RCC 7860 (cell line): ENCODE measurements around the gene ARL4A.
A peak's percentile ranks its signal among the peaks of the same experiment; 100 is the strongest.
"Not testable (repeated sequence)": the region's sequence is repeated elsewhere in the genome, so short reads cannot be mapped to it uniquely, and the experiment has no call there.

Source experiments
- DNase-seq: peaks from one replicate; pipeline ENCODE4 v3.0.0-alpha.2; 2015; ENCODE audit warnings: low spot score
- FAIRE-seq: peaks from 2 replicates; lab custom pipeline; 2012; peaks lifted over from hg19 to GRCh38; lab: Jason Lieb, UNC

Gene ARL4A

DNA sequence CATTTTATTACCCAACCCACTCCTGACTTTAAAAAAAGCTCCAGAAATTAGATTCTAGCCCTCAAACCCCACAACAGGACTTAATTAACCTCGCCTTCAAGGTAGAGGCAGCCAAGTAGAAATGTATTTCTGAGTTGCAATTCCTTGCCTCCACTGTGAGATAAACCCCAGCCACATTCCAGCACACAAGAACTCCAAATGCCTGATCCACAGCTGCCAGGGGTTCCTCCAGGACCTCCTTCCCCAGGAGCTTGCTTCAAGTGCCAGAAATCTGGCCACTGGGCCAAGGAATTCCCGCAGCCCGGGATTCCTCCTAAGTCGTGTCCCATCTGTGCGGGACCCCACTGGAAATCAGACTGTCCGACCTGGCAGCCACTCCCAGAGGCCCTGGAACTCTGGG is 25.9 kb upstream of the ARL4A start:
- DNase-seq (no peak), FAIRE-seq (no peak)

- DNase-seq (no peak), FAIRE-seq (no peak)
Observed at GRCh38 chr7:12670000-12670729, 17.3 kb upstream of the ARL4A start.

DNA sequence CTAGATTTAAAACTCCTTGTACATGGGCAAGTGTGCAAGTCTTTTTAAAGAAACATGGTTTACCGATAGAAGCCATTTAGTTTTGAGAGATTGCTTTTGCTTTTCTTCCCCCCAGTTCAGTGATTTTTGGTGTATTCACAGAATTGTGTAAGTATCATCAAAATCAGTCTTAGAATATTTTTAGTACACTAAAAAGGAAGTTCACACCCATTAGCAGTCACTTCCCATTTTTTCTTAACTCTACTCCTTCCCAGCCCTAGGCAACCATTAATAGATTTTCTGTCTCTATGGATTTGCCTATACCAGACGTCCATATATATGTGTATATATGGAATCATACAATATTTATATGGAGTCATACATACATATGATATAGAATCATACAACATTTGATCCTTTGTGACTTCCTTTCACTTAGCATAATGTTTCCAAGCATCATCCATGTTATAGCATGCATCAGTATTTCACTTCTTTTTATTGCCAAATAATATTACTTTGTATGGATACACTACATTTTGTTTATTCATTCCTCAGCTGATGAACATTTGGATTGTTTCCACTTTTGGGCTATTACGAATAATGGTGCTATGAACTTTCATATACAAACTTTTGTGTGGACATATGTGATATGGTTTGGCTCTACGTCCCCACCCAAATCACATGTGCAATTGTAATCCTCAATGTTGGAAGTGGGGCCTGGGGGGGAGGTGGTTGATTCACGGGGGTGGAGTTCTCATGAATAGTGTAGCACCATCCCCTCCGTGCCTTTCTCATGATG is 16.5 kb upstream of the ARL4A start:
- DNase-seq, result no peak
- FAIRE-seq, result no peak

GRCh38 chr7:12673436-12673835 is 14.0 kb upstream of the ARL4A start:
- FAIRE-seq, DNase-seq: not testable (repeated sequence)

- FAIRE-seq, result no peak
- no peak for DNase-seq
Observed at GRCh38 chr7:12674053-12674452, 13.4 kb upstream of the ARL4A start.

- no peak for DNase-seq
- FAIRE-seq, result no peak
Observed at GRCh38 chr7:12674861-12675260, 12.6 kb upstream of the ARL4A start.

DNA sequence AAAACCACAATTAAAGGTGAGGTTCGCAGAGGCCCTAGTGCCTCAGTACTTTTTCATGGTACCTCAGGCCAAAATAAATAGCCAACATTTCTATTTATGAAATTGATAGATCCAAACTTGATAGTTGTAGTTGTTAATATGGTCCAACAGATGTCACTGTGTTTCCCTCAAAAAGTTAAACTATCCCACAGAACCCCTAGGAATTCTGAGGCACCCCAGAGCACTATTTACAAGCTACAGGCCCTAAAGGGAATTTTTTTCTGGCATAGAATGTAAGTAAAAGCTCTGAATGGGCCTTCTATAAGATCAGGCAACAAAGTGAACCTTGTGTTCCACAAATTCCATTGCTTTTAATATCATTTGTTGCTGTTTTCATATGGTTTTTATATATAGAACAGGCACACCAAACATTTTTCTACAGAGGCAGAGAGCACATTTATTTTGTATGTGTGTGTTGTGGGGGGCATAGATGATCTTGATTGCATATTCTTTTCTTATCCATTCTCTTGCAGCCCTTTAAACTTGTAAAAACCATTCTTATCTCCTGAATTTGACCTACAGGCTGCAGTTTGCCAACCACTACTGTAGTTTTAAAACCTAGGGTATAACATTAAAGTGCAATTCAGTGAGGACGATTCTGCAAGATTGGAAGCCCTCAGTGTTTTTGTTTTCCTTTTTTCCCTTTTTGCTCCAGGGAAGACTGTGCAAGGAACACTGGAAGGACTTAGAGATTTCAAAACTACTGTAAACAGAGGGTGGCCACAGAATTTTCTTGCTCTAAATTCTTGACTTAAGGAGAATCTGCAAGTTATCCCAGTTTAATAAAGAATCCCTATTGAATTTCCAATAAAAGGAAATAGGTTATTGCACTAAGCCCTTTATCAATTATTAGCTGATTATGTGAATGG is 3.5 kb upstream of the ARL4A start:
- no peak for DNase-seq
- no peak for FAIRE-seq

GRCh38 chr7:12684733-12685132 is 2.7 kb upstream of the ARL4A start:
- FAIRE-seq, result no peak
- no peak for DNase-seq

- no peak for FAIRE-seq
Observed at GRCh38 chr7:12685550-12685949, 1.9 kb upstream of the ARL4A start.

DNA sequence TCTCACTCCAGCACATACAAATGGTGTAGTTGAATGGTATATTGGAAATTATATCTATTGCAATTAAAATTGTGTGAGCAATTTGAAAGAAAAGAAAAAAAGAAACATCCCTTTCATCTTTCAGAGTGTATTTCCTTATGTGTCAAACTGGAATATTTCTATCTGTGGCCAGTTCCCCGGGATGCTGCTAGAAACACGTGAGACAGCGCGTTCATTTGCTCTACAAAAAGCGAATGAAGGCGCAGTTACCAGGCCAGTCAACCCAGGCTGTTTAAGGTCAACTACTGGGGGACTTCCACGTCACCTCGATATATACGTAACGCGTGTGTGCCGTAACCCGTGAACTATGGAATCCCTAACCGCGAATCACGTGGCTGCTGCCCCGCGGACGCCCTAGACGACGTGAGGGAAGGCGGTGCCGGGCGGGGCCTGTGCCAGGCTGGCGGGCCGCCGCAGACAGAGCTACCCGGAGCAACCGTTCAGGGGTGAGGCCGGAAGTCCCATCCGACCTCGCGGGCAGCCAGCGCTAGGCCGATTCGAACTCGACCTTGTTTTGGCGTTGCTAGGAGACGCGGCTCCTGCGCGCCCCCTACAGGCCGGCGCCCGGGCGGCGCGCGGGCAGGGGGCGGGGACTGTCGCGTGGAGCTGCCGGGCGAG is 1.1 kb upstream of the ARL4A start:
- peak; percentile 76 for FAIRE-seq

More at GRCh38 chr7:12685550-12685949, 1.9 kb upstream of the ARL4A start:
- no peak for DNase-seq

GRCh38 chr7:12687718-12688171 is 312 bp downstream of the ARL4A start:
- FAIRE-seq, result no peak
- no peak for DNase-seq

More for the DNA sequence above, 1.1 kb upstream of the ARL4A start:
- peak; percentile 99 for DNase-seq

DNA sequence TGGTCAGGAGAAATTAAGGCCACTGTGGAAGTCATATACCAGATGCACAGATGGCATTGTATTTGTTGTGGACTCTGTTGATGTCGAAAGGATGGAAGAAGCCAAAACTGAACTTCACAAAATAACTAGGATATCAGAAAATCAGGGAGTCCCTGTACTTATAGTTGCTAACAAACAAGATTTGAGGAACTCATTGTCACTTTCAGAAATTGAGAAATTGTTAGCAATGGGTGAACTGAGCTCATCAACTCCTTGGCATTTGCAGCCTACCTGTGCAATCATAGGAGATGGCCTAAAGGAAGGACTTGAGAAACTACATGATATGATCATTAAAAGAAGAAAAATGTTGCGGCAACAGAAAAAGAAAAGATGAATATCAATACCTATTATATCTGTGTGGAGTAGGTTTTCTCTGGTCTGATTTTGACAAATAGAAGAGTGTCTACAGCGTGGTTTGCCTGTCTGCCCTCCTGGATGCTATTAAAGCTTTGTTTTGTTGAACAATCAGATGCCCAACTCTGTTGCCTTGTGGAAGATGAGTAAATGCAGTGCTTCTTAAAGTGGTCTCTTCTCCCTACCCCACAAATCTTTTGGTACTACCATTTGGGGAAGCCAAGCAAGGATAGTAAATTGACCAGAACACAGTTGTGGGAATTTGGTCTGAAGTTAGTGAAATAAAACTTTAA is 1.2 kb downstream of the ARL4A start:
- FAIRE-seq, result peak; percentile 32
- DNase-seq, result not testable (repeated sequence)

DNA sequence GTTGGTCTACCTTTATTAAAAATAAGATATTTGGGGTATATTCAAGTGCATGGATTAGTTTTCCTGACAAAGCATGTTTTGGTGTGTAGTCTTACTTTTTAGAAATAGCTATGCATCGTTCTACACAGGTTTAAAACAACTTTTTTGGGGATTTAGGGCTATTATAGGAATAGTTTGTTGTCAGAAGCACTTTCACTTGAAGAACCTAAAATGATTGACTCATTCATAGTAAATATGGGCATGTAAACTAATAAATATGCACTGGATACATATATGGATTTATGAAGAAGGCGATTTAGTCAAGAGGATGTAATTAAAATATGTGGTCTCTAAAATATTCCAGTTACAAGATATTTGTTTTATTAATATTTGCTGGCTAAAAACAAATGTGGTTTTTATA is 2.0 kb downstream of the ARL4A start:
- no peak for FAIRE-seq
- DNase-seq, result no peak

DNA sequence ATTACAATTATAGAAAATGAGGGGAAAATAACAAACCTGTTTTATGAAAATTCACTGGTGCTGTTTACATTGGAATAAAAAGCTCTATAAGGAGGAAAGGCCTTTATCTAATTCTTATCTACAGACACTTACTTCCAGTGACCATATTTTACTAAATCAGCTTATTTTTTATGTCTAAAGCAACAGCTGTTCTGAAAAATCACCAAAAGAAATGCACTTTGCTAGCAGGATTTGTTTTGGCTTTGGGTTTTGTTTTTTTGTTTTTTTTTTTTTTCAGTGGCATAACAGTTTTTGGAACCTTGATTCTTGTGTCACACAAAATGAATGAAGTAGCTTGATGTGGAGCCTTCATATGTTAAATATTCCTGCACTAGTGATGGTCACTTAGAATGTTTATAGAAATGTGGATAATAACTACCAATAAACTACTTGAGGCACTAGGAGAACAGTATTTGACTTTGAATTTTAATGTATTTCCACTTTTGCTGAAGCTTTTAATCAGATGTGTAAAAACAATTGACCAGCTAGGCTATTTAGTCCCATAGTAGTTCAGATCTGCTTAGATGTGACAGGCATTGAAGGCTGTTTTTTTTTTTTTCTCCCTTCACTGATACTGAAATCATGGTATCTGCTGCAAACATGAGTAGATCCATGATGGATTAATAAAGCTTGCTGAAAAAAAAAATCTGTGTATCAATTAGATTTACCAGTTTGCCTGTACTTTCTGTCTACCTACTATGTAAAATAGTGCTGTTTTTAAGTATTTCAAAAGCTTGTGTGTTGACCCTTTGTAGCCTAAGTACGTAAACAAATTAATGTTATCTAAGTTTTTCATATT is 2.8 kb downstream of the ARL4A start:
- DNase-seq (no peak), FAIRE-seq (no peak)

GRCh38 chr7:12691388-12691787 is 4.0 kb downstream of the ARL4A start:
- not testable (repeated sequence) for FAIRE-seq, DNase-seq

DNA sequence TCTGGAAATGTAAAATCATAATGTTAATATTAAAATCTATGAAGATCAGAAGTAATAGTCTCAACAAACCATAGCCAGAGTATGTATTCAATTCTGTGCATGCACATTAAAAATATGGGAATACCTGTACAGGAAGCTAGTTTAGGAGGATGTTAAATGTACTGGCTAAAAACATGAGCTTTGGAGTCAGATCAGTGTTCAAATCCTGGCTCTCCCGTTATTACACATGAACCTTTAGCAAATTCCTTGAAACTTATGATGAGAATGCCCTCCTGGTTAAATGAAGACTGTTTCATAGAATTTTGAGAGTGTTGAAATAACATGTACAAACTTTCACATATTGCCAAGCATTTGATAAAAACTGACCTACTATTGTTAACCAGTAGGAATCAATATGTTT is 4.6 kb downstream of the ARL4A start:
- no peak for DNase-seq
- FAIRE-seq, result no peak

DNA sequence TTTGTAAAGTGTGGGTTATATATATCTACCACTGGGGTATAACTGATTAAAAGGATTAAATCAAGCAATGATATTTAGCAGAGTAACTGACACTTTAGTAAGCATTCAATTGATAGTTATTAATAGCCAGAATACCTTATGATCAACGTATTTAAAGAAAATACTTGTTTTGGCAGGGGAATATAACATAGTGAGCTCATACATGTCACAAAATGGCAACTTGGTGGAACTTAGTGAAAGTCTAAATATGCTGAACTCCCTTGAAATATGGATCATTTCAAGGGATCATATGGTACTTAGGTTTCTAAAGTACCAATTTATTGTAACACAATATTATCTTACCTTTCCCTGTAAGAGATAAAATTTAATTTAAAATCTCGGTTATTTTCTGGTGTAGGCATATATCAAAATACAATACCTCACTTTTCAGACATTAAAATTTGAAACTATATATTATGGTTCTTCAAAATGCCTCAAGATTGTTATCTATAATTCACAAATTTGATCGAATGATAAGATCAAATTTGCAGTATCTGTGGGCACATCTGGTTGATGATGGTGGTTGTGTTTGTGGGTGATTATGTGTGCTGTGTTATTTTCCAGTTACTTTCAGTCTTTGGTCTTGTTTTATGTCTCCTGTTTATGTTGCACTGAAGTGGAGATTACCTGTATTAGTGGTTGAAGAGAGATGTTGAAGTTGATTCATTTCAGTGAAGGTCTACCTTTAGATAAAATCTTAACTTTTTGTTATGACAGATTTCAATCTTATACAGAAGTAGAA is 5.2 kb downstream of the ARL4A start:
- peak; percentile 27 for FAIRE-seq
- DNase-seq, result no peak

DNA sequence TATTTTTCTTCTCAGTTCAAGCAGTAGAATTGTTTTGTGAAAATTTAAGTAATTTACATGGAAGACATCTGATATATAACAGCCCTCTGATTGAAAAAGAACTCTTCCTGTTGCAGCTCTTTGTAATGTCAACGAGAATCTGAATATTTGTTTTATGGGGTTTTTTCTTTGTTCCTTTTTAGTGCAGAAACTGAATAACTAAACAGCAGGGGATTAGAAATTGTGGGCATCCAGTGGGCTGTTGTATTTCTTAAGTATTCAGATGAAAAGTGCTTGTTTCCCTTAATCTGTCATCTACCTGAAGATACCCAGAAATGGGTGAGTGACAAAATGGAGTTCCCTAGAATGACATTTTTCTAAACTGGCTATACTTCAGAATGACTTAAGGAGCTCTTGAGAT is 7.4 kb downstream of the ARL4A start:
- FAIRE-seq (no peak), DNase-seq (no peak)
